Ectodermal cell (in vitro differentiated cells): ENCODE measurements around the gene GPR156. TPM values are rescaled to one million over a fixed set of nuclear protein-coding genes. Genes with fewer than 3 reads are reported as not detected.
A peak's percentile ranks its signal among the peaks of the same experiment; 100 is the strongest.
"Not testable (repeated sequence)": the region's sequence is repeated elsewhere in the genome, so short reads cannot be mapped to it uniquely, and the experiment has no call there.

Experiments used
- H3K27ac ChIP-seq: 2 replicates; pipeline ENCODE4 v1.7.0; 2013; ENCODE audit warnings: mild to moderate bottlenecking, low read depth, low read length; ENCODE audit not compliant: insufficient read depth, poor library complexity, severe bottlenecking
- H3K27me3 ChIP-seq: 2 replicates; pipeline ENCODE4 v1.7.0; 2013; ENCODE audit warnings: mild to moderate bottlenecking, low read length; ENCODE audit not compliant: insufficient read depth, control insufficient read depth, poor library complexity, severe bottlenecking
- H3K36me3 ChIP-seq: one replicate; pipeline ENCODE4 v1.7.0; 2013; ENCODE audit warnings: low read length; ENCODE audit not compliant: control insufficient read depth, insufficient read depth
- H3K4me1 ChIP-seq: one replicate; pipeline ENCODE4 v1.7.0; 2013; ENCODE audit warnings: low read length; ENCODE audit not compliant: control insufficient read depth, insufficient read depth
- H3K4me3 ChIP-seq: 2 replicates; pipeline ENCODE4 v1.7.0; 2013; ENCODE audit warnings: low read depth, low read length, control low read depth; ENCODE audit not compliant: insufficient read depth
- H3K9me3 ChIP-seq: 2 replicates; pipeline ENCODE4 v1.7.0; 2013; ENCODE audit warnings: mild to moderate bottlenecking, low read length, moderate library complexity; ENCODE audit not compliant: control insufficient read depth
- WGBS, 2 experiments: methylation state at CpG; one replicate each; pipeline ENCODE4 v1.1.7; 2013; ENCODE audit warnings: missing lambda C conversion rate in 2 of 2; 5-methylcytosine and 5-hydroxymethylcytosine counted together
- polyA plus RNA-seq, 4 experiments: library from polyadenylated mRNA; stranded (reverse); fragments of 50-300 nt; gene quantifications; one replicate each; pipeline ENCODE4 v1.2.3, GENCODE V29; 2013

The GPR156 gene
- 1.7 TPM for polyA plus RNA-seq (2013, experiment 1 of 4)
- 2.2 TPM for polyA plus RNA-seq (2013, experiment 2 of 4)
- 0.96 TPM for polyA plus RNA-seq (2013, experiment 3 of 4)
- polyA plus RNA-seq (2013, experiment 4 of 4), result 1.3 TPM

- H3K9me3 ChIP-seq, result no peaks in the 10 kb centered on the region
- no peak within 1 kb of the TSS for H3K27ac ChIP-seq
- H3K27me3 ChIP-seq, result peaks cover 30% of the 10 kb centered on the region
- 11% methylated on average over 72 of the region's 72 CpGs for WGBS, 2 experiments
- no peaks in the 10 kb centered on the region for H3K36me3 ChIP-seq
- peak within 1 kb of the TSS; percentile 38 for H3K4me3 ChIP-seq
- H3K4me1 ChIP-seq, result peaks cover 7% of the 10 kb centered on the region
These were observed at the start of gene GPR156 for GRCh38 chr3:120284747-120285507. TSS of gene GPR156 (minus strand) at chr3:120285222. CDS start at chr3:120244098, 41,124 bp downstream.

- H3K4me3 ChIP-seq, result no peak overlapping the region
- no peaks in the 10 kb centered on the region for H3K4me1 ChIP-seq
- 93% methylated on average over 7 of the region's 8 CpGs for WGBS, 2 experiments
- H3K9me3 ChIP-seq, result no peaks in the 10 kb centered on the region
- no peaks in the 10 kb centered on the region for H3K27me3 ChIP-seq
- no peak overlapping the region for H3K27ac ChIP-seq
- peaks cover 6% of the 10 kb centered on the region for H3K36me3 ChIP-seq
These were observed 47.6 kb upstream of the GPR156 start for GRCh38 chr3:120332646-120333045.

- H3K27me3 ChIP-seq, result no peaks in the 10 kb centered on the region
- peaks cover 6% of the 10 kb centered on the region for H3K36me3 ChIP-seq
- no peaks in the 10 kb centered on the region for H3K9me3 ChIP-seq
- no peaks in the 10 kb centered on the region for H3K4me1 ChIP-seq
- H3K4me3 ChIP-seq, result no peak overlapping the region
- WGBS, 2 experiments, result 92 to 96% methylated on average over 2 of the region's 2 CpGs
- no peak overlapping the region for H3K27ac ChIP-seq
These were observed 46.1 kb upstream of the GPR156 start for GRCh38 chr3:120331076-120331475.

DNA sequence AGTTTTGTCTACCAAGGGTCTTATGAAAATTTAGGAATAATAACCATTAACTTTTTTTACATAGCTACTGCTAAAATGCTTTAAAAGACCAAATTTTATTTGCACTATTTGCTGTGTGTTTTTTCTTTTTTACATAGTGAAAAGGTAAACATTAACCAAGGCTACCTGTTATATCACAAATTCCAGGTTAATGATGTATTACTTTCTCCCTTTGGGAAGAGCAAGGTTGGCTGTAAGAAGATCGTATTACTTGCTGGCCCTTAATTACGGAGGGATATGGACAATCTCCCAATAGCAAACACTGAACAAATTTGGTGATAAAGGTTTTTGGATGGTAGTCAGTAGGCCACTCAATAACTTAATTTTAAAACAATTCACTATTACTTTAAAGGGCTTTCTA, 41.8 kb upstream of the GPR156 start:
- Histone ChIP-seq H3K4me1 (no peaks in the 10 kb centered on the region), H3K36me3 (no peaks in the 10 kb centered on the region), H3K27me3 (no peaks in the 10 kb centered on the region), H3K9me3 (no peaks in the 10 kb centered on the region), H3K4me3 (no peak overlapping the region), H3K27ac (no peak overlapping the region)
- WGBS, 2 experiments, result 93 to 100% methylated on average over 2 of the region's 2 CpGs

- Histone ChIP-seq H3K4me3 (no peak overlapping the region), H3K27me3 (no peaks in the 10 kb centered on the region), H3K36me3 (no peaks in the 10 kb centered on the region), H3K4me1 (no peaks in the 10 kb centered on the region), H3K27ac (no peak overlapping the region), H3K9me3 (no peaks in the 10 kb centered on the region)
- 87 to 100% methylated on average over 1 of the region's 1 CpG for WGBS, 2 experiments
These were observed 39.2 kb upstream of the GPR156 start for GRCh38 chr3:120324190-120324589.

DNA sequence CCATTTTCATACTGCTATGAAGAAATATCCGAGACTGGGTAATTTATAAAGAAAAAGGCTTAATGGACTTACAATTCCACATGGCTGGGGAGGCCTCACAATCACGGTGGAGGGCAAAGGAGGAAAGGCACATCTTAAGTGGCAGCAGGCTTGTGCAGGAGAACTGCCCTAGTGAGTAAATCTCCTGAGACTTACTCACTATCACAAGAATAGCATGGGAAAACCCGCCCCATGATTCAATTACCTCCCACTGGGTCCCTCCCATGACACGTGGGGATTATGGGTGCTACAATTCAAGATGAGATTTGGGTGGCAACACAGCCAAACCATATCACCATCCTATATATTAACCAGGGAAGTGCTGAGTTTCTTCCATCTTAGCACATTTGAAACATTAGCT, 38.7 kb upstream of the GPR156 start:
- H3K36me3 ChIP-seq, H3K9me3 ChIP-seq, H3K27me3 ChIP-seq, H3K4me3 ChIP-seq, H3K27ac ChIP-seq, H3K4me1 ChIP-seq: not testable (repeated sequence)
- WGBS, 2 experiments, result 81 to 84% methylated on average over 4 of the region's 4 CpGs

GRCh38 chr3:120311863-120312794, 27.1 kb upstream of the GPR156 start:
- H3K36me3 ChIP-seq, result no peaks in the 10 kb centered on the region
- H3K9me3 ChIP-seq, result no peaks in the 10 kb centered on the region
- H3K27ac ChIP-seq, result no peak overlapping the region
- no peak overlapping the region for H3K4me3 ChIP-seq
- H3K4me1 ChIP-seq, result no peaks in the 10 kb centered on the region
- no peaks in the 10 kb centered on the region for H3K27me3 ChIP-seq
- 94 to 96% methylated on average over 24 of the region's 24 CpGs for WGBS, 2 experiments

DNA sequence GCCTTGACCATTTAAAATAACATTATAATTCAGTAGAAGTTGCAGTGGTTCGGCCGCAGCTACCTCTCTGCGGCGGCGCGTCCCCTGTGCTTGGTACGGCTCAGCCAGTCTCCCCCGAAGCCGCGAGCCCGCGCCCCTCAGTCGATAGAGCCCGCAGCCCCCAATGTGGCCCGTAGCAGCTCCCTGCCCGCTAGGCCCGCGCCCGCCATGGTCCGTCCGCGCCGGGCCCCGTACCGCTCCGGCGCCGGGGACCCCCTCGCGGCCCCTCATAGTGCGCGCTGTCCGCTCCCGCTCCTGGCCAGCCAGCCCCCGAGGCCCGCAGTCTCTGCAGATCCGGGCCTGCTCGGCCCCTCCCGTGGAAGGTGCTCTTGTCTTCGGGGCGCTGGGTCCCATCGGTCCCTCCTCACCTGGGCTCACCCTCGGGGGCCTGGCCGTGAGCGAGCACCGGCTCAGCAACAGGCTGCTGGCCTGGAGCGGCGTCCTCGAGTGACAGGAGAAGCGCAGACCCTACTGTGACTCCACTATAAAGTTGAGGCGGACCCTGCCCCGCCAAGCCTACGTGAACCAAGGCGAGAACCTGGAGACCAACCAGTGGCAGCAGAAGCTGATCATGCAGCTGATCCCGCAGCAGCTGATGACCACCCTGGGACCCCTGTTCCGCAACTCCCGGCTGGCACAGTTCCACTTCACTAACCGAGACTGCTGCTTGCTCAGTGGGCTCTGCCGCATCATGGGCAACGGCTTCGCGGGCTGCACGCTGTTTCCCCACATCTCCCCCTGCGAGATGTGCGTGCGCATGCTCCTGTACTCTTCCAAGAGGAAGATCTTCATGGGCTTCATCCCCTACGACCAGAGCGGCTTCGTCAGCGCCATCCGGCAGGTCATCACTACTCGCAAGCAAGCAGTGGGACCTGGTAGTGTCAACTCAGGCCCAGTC, 21.8 kb upstream of the GPR156 start:
- Histone ChIP-seq H3K27me3 (no peaks in the 10 kb centered on the region), H3K4me1 (no peaks in the 10 kb centered on the region), H3K27ac (no peak overlapping the region), H3K9me3 (no peaks in the 10 kb centered on the region), H3K4me3 (no peak overlapping the region), H3K36me3 (no peaks in the 10 kb centered on the region)
- WGBS, 2 experiments, result 96 to 97% methylated on average over 72 of the region's 72 CpGs

DNA sequence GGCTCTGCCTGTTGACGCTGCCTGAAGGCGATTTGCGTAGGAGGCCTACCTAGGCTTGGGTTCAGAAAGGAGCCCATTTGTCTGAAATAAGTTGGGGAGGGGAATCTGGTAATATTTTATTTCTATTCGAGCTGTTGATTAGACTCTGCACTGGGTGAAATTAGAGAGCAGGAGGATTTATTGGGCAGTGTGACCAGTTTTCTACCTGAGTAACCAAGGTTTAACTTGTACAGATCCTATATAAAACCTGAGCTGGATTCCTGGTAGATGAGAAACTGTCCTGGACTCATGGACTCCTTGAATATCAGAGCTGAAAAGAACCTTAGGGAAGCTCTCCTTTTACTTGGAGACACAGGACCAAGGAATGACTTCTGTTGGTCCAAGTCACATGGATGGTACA, 19.6 kb upstream of the GPR156 start:
- Histone ChIP-seq H3K4me1 (no peaks in the 10 kb centered on the region), H3K4me3 (no peak overlapping the region), H3K27ac (no peak overlapping the region), H3K36me3 (no peaks in the 10 kb centered on the region), H3K27me3 (no peaks in the 10 kb centered on the region), H3K9me3 (no peaks in the 10 kb centered on the region)
- WGBS, 2 experiments, result 94 to 95% methylated on average over 4 of the region's 4 CpGs
